HepG2 (cell line): ENCODE data around the gene EPB41L1. TPM values are rescaled to one million over a fixed set of nuclear protein-coding genes. Genes with fewer than 3 reads are reported as not detected.
A peak's percentile ranks its signal among the peaks of the same experiment; 100 is the strongest.

ENCODE experiments used
- CHD4 ChIP-seq: fragments of 200-600 bp; sonication (generic); IDR thresholded peaks from 2 replicates; pipeline ENCODE4 v1.7.0; 2017; ENCODE audit warnings: mild to moderate bottlenecking, low read length, borderline replicate concordance
- MAFK ChIP-seq, 2 experiments: IDR thresholded peaks in 1 of 2; conservative IDR thresholded peaks in 1 of 2; 2 replicates each; pipeline ENCODE4 v1.6.1; 2011; ENCODE audit warnings: improper control_type of control experiment in 2 of 2, low read length in 2 of 2
- PCBP1 ChIP-seq: fragments of 200-400 bp; formaldehyde crosslinking; IDR thresholded peaks from 2 replicates; pipeline ENCODE4 v1.6.1; 2017; ENCODE audit warnings: mild to moderate bottlenecking, low read depth, low read length, borderline replicate concordance
- RXRA ChIP-seq: sonication (generic); formaldehyde crosslinking; IDR thresholded peaks from 2 replicates; pipeline ENCODE4 v1.5.1; 2020; ENCODE audit warnings: missing genetic modification reagents
- SMYD3 ChIP-seq: sonication (generic); formaldehyde crosslinking; IDR thresholded peaks from 2 replicates; pipeline ENCODE4 v1.8.1; 2023; ENCODE audit warnings: mild to moderate bottlenecking, missing genetic modification reagents
- SNAPC2 ChIP-seq: sonication (generic); formaldehyde crosslinking; IDR thresholded peaks from 2 replicates; pipeline ENCODE4 v1.8.1; 2022; ENCODE audit warnings: mild to moderate bottlenecking, missing genetic modification reagents
- SRY ChIP-seq: sonication (generic); formaldehyde crosslinking; IDR thresholded peaks from 2 replicates; pipeline ENCODE4 v1.8.0; 2022; ENCODE audit warnings: mild to moderate bottlenecking, missing genetic modification reagents
- ZKSCAN8 ChIP-seq: IDR thresholded peaks from 2 replicates; pipeline ENCODE4 v1.6.1; 2016; ENCODE audit warnings: borderline replicate concordance, missing genetic modification reagents, missing compliant biosample characterization
- ZNF282 ChIP-seq: fragments of 450-650 bp; IDR thresholded peaks from 2 replicates; pipeline ENCODE4 v1.6.1; 2018; ENCODE audit not compliant: partially characterized antibody
- ZNF343 ChIP-seq: sonication (generic); formaldehyde crosslinking; IDR thresholded peaks from 2 replicates; pipeline ENCODE4 v1.4.0; 2020; ENCODE audit warnings: mild to moderate bottlenecking, missing genetic modification reagents
- ZNF543 ChIP-seq: sonication (generic); formaldehyde crosslinking; IDR thresholded peaks from 2 replicates; pipeline ENCODE4 v1.4.0; 2020; ENCODE audit warnings: mild to moderate bottlenecking, missing genetic modification reagents
- polyA plus RNA-seq, 8 experiments: library from polyadenylated mRNA; depleted of rRNA in 3 of 8; stranded (reverse) in 7 of 8; unstranded in 1 of 8; fragments of >200 nt; fragmentation: Illumina TruSeq in 4 of 8; extraction: Trizol in 4 of 8; gene quantifications; 2 replicates each; pipeline versions ENCODE4 v1.2.1 to v1.2.3, GENCODE V29; 2011 to 2016; ENCODE audit warnings: low read depth in 4 of 8, missing spikeins in 1 of 8, mixed read lengths in 1 of 8; ENCODE audit not compliant: insufficient read depth in 1 of 8
- total RNA-seq, 5 experiments: library from RNA; depleted of rRNA; stranded (reverse); fragments of >200 nt; fragmentation: Illumina TruSeq; extraction: Trizol; gene quantifications; 2 replicates each; pipeline ENCODE4 v1.2.3, GENCODE V29; 2016; ENCODE audit warnings: low read depth in 1 of 5
- TF ChIP-seq, protein P1 (sequence below): sonication (generic); formaldehyde crosslinking; IDR thresholded peaks from 2 replicates; pipeline ENCODE4 v1.4.0; 2020; ENCODE audit warnings: missing genetic modification reagents
- TF ChIP-seq, protein P2 (sequence below): sonication (generic); formaldehyde crosslinking; IDR thresholded peaks from 2 replicates; pipeline ENCODE4 v1.5.0; 2020; ENCODE audit warnings: missing genetic modification reagents
- TF ChIP-seq, protein P3 (sequence below): sonication (generic); formaldehyde crosslinking; conservative IDR thresholded peaks from 2 replicates; pipeline ENCODE4 v1.5.0; 2020; ENCODE audit warnings: missing genetic modification reagents
- TF ChIP-seq, protein P4 (sequence below): sonication (generic); formaldehyde crosslinking; IDR thresholded peaks from 2 replicates; pipeline ENCODE4 v1.4.0; 2020; ENCODE audit warnings: mild to moderate bottlenecking, missing genetic modification reagents, borderline replicate concordance
- TF ChIP-seq, protein P5 (sequence below): sonication (generic); formaldehyde crosslinking; IDR thresholded peaks from 2 replicates; pipeline ENCODE4 v1.4.0; 2020; ENCODE audit warnings: mild to moderate bottlenecking, missing genetic modification reagents

EPB41L1 gene
- total and polyA plus RNA-seq, 2 of the 13 experiments (the other 11 are each of a cell fraction or from before 2014, with no cell fraction given): 16.7 to 39.0 TPM

- TF ChIP-seq PCBP1: no peak
- TF ChIP-seq CHD4: peak; percentile 88; the same call in 1 of the 2 replicates
- no peak for TF ChIP-seq SNAPC2 (CRISPR knock-in tag)
- no peak for TF ChIP-seq ZKSCAN8 (CRISPR knock-in tag)
- no peak; the same call in 1 of the 2 replicates for TF ChIP-seq ZNF543
- TF ChIP-seq, protein P1, sequence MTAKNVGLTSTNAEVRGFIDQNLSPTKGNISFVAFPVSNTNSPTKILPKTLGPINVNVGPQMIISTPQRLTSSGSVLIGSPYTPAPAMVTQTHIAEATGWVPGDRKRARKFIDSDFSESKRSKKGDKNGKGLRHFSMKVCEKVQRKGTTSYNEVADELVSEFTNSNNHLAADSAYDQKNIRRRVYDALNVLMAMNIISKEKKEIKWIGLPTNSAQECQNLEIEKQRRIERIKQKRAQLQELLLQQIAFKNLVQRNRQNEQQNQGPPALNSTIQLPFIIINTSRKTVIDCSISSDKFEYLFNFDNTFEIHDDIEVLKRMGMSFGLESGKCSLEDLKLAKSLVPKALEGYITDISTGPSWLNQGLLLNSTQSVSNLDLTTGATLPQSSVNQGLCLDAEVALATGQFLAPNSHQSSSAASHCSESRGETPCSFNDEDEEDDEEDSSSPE (CRISPR knock-in tag): peak; percentile 34; the same call in 1 of the 2 replicates
- TF ChIP-seq, protein P2, sequence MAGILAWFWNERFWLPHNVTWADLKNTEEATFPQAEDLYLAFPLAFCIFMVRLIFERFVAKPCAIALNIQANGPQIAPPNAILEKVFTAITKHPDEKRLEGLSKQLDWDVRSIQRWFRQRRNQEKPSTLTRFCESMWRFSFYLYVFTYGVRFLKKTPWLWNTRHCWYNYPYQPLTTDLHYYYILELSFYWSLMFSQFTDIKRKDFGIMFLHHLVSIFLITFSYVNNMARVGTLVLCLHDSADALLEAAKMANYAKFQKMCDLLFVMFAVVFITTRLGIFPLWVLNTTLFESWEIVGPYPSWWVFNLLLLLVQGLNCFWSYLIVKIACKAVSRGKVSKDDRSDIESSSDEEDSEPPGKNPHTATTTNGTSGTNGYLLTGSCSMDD (CRISPR knock-in tag): 0 out of 2 replicates have a peak, but pooled peaks have one; percentile 23
- no peak; the same call in 1 of the 2 replicates for TF ChIP-seq SMYD3
- TF ChIP-seq, protein P3, sequence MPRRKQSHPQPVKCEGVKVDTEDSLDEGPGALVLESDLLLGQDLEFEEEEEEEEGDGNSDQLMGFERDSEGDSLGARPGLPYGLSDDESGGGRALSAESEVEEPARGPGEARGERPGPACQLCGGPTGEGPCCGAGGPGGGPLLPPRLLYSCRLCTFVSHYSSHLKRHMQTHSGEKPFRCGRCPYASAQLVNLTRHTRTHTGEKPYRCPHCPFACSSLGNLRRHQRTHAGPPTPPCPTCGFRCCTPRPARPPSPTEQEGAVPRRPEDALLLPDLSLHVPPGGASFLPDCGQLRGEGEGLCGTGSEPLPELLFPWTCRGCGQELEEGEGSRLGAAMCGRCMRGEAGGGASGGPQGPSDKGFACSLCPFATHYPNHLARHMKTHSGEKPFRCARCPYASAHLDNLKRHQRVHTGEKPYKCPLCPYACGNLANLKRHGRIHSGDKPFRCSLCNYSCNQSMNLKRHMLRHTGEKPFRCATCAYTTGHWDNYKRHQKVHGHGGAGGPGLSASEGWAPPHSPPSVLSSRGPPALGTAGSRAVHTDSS (CRISPR knock-in tag): no peak
- TF ChIP-seq, protein P4, sequence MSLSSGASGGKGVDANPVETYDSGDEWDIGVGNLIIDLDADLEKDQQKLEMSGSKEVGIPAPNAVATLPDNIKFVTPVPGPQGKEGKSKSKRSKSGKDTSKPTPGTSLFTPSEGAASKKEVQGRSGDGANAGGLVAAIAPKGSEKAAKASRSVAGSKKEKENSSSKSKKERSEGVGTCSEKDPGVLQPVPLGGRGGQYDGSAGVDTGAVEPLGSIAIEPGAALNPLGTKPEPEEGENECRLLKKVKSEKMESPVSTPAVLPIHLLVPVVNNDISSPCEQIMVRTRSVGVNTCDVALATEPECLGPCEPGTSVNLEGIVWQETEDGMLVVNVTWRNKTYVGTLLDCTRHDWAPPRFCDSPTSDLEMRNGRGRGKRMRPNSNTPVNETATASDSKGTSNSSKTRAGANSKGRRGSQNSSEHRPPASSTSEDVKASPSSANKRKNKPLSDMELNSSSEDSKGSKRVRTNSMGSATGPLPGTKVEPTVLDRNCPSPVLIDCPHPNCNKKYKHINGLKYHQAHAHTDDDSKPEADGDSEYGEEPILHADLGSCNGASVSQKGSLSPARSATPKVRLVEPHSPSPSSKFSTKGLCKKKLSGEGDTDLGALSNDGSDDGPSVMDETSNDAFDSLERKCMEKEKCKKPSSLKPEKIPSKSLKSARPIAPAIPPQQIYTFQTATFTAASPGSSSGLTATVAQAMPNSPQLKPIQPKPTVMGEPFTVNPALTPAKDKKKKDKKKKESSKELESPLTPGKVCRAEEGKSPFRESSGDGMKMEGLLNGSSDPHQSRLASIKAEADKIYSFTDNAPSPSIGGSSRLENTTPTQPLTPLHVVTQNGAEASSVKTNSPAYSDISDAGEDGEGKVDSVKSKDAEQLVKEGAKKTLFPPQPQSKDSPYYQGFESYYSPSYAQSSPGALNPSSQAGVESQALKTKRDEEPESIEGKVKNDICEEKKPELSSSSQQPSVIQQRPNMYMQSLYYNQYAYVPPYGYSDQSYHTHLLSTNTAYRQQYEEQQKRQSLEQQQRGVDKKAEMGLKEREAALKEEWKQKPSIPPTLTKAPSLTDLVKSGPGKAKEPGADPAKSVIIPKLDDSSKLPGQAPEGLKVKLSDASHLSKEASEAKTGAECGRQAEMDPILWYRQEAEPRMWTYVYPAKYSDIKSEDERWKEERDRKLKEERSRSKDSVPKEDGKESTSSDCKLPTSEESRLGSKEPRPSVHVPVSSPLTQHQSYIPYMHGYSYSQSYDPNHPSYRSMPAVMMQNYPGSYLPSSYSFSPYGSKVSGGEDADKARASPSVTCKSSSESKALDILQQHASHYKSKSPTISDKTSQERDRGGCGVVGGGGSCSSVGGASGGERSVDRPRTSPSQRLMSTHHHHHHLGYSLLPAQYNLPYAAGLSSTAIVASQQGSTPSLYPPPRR (CRISPR knock-in tag): peak; percentile 71; the same call in 1 of the 2 replicates
- no peak for TF ChIP-seq ZNF282
- TF ChIP-seq MAFK (conservative IDR thresholded peaks at IDR 0.05 in 1 of 2, IDR thresholded peaks at IDR 0.05 in 1 of 2; ENCODE audit: low read length in 2 of 2): no peak
- 0 out of 2 replicates have a peak, but pooled peaks have one; percentile 52 for TF ChIP-seq SRY (CRISPR knock-in tag)
- TF ChIP-seq RXRA (CRISPR knock-in tag): peak; percentile 81
- TF ChIP-seq, protein P5, sequence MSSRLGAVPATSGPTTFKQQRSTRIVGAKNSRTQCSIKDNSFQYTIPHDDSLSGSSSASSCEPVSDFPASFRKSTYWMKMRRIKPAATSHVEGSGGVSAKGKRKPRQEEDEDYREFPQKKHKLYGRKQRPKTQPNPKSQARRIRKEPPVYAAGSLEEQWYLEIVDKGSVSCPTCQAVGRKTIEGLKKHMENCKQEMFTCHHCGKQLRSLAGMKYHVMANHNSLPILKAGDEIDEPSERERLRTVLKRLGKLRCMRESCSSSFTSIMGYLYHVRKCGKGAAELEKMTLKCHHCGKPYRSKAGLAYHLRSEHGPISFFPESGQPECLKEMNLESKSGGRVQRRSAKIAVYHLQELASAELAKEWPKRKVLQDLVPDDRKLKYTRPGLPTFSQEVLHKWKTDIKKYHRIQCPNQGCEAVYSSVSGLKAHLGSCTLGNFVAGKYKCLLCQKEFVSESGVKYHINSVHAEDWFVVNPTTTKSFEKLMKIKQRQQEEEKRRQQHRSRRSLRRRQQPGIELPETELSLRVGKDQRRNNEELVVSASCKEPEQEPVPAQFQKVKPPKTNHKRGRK (CRISPR knock-in tag): no peak
- no peak; the same call in 1 of the 2 replicates for TF ChIP-seq ZNF343
Observed at GRCh38 chr20:36150847-36151539, 3.5 kb upstream of the EPB41L1 start (continued).
